Ovary (tissue), 3 donors: ENCODE measurements around the gene SLC23A2.

Experiments used
- POLR2A ChIP-seq: fragments of 450-650 bp; IDR thresholded peaks from one replicate; pipeline ENCODE4 v1.6.1; 2017; ENCODE audit warnings: antibody characterized with exemption, mild to moderate bottlenecking, moderate library complexity
- TF ChIP-seq, protein P1 (sequence below), 3 donors: fragments of 450-650 bp in 2 of 3; fragments of 200-600 bp in 1 of 3; IDR thresholded peaks; one replicate each; pipeline versions ENCODE4 v1.5.1 to v1.8.0; 2016 to 2022; ENCODE audit warnings: antibody characterized with exemption in 3 of 3, mild to moderate bottlenecking in 1 of 3
- donor health status: DM: no; HTN: no; CAD: no.

DNA sequence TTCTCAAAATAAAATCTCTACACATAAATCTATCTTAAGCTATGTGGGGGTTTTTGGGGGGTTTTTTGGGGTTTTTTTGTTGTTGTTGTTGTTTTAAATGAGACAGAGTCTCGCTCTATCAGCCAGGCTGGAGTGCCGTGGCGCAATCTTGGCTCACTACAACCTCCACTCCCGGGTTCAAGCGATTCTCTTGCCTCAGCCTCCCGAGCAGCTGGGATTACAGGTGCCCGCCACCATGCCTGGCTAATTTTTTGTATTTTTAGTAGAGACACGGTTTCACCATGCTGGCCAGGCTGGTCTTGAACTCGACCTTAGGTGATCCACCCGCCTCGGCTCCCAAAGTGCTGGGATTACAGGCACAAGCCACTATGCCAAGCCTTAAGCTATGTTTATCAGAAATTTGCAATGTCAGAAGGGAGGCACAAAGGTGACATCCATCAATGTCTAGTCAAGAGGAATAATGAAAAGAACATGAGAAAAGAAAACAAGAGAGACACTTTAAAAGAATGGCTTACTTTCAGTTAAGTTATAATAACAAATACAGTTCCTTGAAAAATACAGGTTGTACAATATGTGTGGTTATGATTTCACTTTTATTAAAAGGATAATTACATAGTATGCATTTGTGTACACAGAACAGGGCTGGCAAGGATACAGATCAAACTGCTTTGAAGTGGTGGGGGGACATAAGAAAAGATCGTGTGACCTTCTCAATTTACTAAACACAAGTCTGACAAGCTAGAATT lies 28.6 kb downstream of the SLC23A2 start:
- TF ChIP-seq, protein P1, sequence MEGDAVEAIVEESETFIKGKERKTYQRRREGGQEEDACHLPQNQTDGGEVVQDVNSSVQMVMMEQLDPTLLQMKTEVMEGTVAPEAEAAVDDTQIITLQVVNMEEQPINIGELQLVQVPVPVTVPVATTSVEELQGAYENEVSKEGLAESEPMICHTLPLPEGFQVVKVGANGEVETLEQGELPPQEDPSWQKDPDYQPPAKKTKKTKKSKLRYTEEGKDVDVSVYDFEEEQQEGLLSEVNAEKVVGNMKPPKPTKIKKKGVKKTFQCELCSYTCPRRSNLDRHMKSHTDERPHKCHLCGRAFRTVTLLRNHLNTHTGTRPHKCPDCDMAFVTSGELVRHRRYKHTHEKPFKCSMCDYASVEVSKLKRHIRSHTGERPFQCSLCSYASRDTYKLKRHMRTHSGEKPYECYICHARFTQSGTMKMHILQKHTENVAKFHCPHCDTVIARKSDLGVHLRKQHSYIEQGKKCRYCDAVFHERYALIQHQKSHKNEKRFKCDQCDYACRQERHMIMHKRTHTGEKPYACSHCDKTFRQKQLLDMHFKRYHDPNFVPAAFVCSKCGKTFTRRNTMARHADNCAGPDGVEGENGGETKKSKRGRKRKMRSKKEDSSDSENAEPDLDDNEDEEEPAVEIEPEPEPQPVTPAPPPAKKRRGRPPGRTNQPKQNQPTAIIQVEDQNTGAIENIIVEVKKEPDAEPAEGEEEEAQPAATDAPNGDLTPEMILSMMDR (IDR thresholded peaks at IDR 0.05), result no peak
- no peak for TF ChIP-seq POLR2A
